Activated gamma-delta T cell (primary cell): Measurements from ENCODE around the gene RSAD1.

Source experiments
- DNase-seq: peaks from one replicate; lab custom pipeline; 2025; lab: John Stamatoyannopoulos, UW
- total RNA-seq, 2 donors: gene quantifications; one replicate each; lab custom pipeline; 2026; lab: John Stamatoyannopoulos, UW

The RSAD1 gene
- 68.8 to 78.5 reads per million in 2 donors for total RNA-seq

DNA sequence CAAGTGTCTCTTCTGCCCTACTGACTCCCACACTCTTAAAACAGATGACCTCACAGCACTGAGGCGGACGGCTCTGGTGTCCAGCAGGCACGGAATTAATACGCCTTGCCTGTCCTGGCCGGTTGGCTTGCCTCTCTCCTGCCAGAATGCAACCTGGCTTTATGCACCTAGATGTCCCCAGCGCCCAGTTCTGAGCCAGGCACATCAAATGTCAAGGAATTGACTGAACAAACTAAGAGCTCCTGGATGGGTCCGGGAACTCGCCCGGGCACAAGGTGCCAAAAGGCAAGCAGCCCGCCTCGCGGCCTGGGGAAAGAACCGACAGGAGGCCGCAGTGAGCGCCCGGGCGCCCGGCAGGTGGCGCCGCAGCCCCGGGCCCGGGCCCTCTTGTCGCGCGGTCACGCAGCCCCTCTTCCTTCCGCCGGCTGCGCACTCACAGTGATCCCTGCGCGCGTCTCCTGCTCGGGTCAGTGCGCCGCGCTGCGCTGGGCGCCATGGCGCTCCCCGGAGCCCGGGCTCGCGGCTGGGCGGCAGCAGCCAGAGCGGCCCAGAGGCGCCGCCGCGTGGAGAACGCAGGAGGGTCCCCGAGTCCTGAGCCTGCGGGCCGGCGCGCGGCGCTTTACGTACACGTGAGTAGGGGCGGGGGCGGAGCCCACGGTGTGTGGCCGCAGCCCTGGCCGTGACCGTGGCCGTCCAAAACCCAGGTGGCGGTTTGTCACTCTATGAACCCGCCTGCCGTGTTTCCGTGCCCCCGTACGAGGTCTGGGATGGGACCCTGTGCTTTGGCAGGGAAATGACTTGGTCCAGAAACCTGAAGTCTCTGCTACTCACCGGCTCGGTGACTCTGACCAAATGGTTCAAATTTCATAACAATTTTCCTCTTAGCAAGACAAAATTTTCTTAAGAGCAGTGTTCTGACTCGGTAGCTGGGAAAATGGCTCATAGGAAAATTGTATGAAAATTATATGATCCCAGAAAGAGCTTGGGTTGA lies at the start of gene RSAD1:
Gene RSAD1, plus strand, starts transcription at position 470 of the 991 bp plus-strand sequence. Its CDS starts 25 bp downstream, at position 495.
- DNase-seq, result peak; percentile 76

DNA sequence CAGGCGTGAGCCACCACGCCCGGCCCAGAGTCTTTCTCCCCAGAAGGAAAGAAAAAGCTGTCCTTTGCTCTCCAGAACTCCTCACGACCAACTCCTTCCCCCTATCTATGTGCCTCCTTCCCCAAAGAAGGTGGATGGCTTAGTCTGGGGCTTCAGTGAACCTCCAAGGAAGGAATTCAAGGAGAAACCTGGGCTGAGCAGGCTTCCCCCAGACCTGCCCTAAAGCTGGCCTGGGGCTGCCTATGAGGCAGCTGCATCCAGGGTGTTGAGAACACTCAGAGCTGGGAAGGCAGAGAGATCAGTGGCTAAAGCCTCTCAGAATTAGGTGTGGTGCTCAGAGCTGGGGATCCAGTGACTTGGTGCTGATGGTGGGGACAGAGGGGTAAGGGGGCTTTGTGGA lies 48.9 kb upstream of the RSAD1 start:
- DNase-seq, result no peak

DNA sequence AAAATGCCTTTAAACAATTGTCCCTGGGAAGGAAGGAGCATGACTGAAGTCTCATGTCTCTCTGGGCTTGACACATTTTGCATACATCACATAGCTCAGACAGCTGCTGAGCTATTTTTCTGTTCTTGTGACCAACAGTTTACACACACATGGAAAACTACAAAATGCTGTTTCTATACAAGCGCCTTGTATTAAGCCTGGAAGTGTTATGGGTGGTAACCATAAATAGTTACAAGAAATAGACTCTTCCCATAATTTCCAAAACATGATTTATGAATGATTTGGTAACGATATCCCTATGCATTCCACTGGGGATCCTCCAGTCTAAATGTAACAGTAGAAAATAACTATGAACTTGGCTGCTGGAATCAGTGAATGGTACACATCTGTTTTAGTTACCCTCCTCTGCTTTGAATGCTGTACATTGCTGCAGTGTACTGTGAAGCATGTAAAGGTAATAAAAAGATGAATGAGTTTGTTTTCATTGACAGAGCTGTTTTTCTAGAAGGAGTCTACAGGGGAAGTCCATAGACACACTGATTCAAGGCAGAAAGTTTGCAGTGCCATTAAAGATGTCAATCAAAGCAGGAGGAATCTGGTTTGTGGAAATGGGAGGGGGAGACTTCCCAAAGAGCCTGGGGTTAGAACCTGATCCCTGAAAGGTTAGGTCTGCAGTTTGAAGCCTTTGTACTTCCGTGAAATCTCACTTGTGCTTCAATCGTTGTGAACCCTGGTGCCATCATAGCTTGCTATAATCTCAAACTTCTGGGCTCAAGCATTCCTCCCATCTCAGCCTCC lies 47.6 kb upstream of the RSAD1 start:
- no peak for DNase-seq

DNA sequence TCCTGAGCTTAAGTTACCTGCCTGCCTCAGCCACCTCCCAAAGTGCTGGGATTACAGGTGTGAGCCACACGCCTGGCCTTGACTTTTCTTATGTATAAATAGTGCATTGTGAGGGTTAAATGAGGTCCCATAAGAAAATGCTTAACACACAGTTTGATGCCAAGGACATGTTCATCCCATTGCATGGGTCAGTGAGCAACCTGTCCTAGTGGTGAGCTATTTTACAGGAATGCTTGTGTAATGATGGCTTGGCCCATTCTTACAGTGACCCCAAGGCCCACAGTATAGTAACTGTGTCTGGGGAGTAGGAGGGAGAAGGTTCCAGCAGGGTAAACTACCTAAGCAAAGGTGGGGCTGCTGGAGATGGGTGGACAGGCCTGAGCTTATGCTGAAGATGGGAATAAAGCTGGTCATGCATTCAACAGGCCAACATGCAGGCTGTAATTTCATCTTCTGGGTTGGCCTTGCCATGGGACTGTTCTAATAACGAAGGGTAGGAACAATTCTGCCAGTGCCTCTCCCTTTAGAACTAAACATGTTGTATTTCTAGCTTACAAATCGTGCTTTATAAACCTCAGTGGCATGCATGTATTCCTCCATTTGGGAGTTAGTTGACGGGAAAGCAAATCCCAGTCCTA lies 46.4 kb upstream of the RSAD1 start:
- DNase-seq, result no peak

DNA sequence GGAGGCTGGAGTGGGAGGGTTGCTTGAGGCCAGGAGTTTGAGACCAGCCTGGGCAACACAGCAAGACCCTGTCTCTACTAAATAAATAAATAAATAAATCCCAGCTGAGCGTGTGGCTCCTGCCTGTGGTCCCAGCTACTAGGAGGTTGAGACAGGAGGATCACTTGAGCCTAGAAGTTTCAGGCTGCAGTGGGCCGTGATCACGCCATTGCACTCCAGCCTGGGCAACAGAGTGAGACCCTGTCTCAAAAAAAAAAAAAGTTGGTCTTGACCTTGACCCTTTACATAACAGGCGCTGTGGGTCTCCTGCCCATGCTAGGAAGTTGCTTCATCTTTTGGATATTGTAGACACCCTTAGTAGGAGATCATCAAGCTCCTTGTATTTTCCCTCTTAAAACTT lies 41.3 kb upstream of the RSAD1 start:
- no peak for DNase-seq

DNA sequence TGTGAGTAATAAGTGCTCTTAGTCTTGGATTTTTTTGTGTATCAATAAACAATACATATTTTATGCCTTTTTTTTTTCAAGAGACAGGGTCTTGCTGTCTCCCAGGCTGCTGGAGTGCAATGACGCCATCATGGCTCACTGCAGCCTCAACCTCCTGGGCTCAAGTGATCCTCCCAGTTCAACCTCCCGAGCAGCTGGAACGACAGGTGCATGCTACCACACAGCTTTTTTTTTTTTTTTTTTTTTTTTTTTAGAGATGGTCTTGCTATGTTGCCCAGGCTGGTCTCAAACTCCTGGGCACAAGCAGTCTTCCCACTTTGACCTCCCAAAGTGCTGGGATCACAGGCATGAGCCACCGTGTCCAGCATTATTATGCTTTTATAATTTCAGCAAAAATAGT lies 39.7 kb upstream of the RSAD1 start:
- DNase-seq, result no peak

DNA sequence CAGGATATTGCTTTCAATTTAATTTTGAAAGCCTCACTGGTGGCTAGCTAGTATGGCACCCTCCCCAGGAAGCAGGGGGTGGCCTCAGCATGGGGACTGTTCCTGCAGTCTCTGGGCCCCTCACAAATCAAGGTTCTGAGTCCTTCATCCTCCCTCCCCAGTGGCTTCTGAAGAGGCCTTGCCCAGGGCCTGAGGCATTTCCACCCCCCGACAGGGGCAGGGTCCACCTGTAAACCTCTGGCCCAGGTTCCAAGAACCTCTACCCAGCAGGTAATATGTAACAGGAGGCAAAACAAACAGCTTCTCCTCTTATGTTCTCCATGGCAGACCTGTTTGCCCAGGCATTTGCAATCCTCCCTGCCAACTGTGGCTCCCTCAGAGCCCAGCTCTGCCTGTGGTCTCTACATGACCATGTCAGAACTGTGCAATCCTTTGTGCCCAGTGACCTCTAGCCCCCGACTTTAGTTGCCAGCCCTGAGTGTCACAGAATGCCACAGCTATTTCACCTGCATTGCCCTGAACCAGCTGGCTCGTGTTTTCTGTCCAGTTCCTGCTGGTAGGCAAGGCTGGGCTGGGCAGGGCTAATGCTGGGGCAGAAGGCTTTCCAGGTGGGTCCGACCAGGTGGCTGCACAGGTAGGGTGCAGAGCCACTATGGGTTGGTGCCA lies 38.4 kb upstream of the RSAD1 start:
- no peak for DNase-seq

DNA sequence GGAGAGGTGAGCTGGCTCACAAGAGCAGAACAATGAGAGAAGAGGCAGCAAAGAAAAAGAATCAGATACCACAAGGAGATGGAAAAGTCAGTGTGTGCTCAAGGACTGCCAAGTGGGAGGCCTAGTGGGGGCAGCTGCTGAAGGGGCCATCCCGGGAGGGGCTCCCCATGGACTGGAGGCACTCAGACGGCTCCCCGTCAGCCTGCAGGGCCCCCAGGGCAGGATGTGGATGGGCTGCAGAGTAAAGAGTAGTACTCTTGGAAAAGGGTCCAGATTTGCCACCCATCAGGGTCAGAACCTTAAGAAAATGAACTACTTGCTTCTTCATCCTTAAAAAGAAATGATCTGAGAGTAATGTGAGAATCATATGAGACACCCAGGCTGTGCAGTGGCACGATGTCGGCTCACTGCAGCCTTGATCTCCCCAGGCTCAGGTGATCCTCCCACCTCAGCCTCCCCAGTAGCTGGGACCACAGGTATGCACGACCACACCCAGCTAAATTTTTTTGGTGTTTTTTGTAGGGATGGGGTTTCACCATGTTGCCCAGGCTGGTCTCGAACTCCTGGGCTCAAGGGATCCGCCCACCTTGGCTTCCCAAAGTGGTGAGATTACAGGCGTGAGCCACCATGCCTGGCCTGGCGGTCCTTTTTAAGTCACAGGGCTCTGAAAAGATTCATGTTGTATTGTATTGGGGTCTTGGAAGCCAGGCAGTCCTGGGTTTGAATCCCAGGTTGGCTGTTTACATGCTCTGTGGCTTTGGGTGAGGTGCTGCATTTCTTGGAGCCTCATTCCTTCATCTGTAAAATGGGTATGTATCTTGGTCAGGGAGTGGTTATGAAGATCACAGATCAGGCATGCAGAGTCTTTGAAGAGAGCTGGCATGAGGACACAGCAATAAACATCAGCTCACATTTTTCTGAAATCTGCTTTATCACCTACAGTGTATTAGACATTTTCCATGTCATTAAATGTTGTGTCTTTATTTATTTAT lies 37.5 kb upstream of the RSAD1 start:
- no peak for DNase-seq

DNA sequence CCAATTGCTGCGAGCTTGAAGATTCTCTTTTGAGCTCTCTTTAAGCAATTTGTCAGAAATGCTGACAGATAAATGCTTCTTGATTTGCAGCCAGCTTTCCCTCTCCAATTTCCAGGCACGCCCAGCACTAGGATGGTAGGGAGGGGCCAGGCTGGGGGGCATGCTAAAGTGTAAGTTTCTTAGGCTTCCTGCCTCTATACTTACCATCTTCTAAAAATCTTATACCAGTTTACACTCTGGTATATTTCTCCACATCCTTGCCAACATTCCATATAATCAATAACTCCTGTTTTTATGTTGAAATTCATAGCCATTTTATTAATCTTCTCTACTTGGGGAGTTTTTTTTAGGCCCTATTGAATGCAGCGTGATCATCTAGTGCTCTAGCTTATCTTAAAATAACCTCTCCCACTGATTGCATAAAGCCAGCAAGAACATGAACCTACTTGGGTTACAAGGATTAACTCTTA lies 35.1 kb upstream of the RSAD1 start:
- DNase-seq, result no peak

DNA sequence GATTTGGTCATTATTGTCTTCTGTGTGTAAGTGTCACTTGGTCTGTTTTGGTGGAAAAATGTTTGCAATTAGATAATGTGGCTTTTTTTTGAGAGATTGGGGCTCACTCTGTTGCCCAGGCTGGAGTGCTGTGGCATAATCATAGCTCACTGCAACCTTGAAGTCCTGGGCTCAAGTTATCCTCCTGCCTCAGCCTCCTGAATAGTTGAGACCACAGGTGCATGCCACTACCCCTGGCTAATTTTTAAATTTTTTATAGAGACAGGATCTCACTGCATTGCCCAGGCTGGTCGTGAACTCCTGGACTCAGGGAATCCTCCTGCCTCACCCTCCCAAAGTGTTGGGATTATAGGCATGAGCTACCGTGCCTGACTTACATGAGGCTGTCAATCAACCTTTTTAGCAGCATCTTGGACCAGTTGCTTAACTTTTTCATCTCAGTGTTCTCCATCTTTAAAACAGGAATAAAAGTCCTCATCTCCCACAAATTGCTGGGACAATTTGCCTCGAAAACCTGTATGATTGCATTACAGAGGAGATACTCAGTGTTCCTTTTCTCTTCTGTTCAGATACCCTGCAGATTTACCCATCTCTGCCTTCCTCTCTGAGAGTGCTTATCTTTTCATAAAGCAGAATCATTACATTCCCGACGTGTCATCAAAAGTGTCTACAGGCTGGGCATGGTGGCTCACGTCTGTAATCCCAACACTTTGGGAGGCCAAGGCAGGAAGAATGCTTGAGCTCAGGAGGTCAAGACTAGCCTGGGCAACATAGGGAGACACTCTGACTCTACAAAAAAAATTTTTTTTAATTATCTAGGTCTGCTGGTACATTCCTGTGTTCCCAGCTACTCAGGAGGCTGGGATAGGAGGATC lies 33.6 kb upstream of the RSAD1 start:
- DNase-seq, result no peak

DNA sequence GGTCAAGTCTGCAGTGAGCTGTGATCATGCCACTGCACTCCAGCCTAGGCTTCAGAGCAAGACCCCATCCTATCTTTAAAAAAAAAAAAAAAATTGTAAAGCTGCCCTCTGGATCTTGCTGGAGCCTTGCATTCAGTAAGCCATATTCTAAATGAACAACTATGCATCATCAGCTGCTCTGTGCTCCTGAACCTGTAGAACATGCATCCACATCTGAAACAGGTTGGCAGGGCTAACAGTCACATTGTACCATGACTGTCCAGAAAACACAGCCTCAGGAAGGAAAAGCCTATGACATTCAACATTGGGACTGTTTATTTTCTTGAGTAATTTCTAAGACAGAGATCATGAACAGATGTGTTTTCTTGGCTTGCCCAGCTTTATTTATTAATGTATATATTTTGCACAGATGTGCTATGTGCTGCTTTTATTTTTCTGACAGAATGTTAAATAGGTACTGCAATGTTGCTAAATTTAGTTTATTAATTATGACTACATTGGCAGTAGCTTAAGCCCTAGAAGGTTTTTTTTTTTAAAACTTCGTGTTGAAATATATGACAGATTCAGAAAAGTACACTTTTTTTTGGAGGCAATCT lies 32.8 kb upstream of the RSAD1 start:
- DNase-seq, result no peak

DNA sequence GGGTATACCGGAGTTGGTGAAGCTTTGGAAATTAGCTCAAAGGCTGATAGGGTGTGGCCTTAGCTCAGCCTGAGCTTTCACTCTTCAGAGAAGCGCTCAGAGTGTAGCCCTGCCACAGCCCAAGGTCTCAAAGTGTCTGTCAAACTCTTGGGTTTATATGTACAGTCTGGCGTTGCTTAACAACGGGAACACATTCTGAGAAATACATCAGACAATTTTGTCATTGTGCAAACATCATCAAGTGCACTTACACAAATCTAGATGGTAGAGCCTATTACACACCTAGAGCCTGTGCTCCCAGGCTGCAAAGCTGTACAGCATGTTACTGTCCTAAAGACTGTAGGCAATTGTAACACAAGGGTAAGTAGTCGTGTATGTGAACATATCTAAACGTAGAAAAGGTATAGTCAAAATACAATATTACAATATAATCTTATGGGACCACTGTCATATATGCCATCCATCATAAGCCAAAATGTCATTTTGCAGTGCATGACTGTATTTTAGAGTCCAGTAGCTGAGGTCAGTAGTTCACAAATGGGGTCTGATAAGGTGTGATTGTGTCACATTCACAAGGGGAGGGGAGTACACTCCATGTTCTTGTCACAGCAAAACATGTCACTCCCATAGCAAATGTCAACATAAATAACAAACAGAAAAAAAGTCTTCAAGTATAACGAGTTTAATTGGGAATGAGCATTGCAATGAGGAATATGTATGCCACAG lies 30.6 kb upstream of the RSAD1 start:
- DNase-seq, result no peak

DNA sequence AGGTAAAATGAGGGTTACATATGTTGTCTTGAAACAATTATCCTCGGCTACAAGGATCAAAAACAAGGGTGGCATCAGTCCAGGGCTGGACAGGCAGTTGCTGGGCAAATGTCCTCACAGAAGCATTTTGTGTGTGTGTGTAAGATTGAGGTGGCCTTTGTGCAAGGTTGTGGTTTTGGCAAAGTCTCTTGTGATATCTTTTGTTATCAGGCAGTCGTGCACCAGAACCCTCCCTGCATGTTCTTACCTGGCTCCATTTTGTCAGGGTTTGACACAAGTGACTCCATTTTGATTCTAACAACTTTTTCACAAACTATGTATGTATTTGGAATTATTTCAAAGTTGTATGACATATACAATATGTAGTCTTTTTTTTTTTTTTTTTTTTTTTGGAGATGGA lies 30.0 kb upstream of the RSAD1 start:
- DNase-seq, result no peak

DNA sequence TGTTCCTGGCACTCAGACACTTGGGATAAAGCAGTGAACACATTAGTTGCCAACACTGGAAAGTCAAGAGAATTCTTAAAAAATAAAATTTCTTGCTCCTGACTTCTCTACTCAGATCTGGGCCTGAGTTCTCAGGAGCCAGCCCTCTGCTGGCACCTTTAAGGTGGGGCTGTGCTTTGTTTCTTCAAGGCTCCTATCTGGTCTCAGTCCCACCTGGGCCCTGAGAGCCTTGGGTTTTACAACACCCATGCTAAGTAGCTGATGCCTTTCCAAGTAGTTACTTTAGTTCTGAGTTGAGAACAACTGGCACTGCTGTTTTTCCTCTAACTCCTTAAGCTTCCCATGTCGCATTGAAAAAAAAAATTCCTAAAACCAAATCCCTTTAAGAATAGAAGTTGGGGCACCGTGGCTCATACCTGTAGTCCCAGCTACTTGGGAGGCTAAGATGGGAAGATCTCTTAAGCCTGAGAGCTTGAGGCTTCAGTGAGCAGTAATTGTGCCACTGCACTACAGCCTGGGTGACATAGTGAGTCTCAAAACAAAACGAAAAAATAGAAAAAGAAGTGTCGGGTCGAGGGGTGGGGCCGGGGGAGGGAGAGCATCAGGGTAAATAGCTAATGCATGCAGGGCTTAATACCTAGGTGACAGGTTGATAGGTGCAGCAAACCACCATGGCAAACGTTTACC lies 26.6 kb upstream of the RSAD1 start:
- no peak for DNase-seq

DNA sequence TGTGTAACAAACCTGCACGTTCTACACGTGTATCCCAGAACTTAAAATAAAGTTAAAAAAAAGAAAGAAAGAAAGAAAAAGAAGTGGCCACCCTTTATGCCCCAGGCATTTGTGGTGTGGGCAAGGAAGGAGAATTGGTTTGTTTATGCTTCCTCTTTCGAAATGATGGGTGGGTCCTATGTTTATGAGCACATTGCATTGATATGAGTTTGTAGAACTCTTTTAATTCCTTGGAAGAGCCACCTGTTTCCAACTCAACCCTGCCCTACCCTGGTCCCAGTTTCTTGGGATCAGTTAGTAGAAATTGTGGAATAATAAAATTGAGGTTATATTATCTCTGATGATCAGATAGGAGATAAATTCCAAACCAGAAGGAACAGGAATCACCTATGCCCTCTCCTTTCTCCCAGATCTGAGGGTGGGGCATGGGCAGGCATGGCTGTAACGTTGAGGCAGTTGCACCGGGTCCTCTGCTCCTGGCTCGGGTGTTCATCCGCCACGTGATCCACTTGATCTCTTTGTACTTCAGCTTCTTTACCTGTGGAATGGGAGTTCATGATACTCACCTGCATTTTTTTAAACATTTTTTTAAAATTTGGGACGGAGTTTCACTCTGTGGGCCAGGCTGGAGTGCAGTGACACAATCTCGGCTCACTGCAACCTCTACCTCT lies 25.9 kb upstream of the RSAD1 start:
- DNase-seq, result no peak

DNA sequence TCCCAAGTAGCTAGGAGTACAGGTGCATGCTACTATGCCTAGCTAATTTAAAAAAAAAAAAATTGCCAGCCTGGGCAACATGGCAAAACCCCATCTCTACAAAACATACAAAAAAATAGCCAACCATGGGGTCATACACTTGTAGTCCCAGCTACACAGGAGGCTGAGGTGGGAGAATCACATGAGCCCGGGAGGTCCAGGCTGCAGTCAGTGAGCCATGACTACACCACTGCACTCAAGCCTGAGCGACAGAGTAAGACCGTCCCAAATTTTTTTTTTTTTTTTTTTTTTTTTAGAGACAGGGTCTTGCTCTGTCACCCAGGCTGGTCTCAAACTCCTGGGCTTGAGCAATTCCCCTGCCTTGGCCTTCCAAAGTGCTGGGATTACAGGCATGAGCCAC lies 24.8 kb upstream of the RSAD1 start:
- no peak for DNase-seq

DNA sequence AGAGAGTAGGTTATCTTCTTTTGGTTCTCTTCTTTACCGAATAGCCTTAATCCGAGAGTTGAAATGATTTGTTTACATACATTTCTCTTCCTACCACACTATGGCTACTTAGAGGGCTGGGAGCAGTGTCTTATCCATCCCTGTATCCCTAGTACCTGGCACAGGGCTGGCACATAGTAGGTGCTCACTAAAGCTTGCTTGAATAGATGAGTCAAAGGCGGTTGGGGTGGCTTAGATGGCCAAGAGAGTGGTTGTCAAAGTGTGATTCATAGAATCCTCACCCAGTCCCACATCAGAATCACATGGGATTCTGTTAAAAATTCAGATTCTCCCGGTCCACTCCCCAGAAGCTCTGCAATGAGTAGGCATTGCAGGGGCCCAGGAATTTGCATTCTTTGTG lies 21.0 kb upstream of the RSAD1 start:
- no peak for DNase-seq
